GM10266 (cell line): ENCODE measurements around the gene DPF3.
A peak's percentile ranks its signal among the peaks of the same experiment; 100 is the strongest.

Experiments
- DNase-seq: peaks from one replicate; pipeline ENCODE4 v3.0.0; 2012; ENCODE audit errors: extremely low spot score
- CTCF ChIP-seq: IDR thresholded peaks from 2 replicates; pipeline ENCODE4 v1.5.1; 2012; ENCODE audit warnings: mild to moderate bottlenecking, low read depth; ENCODE audit not compliant: control insufficient read depth, insufficient read depth; ENCODE audit errors: missing control alignments

Gene DPF3

DNA sequence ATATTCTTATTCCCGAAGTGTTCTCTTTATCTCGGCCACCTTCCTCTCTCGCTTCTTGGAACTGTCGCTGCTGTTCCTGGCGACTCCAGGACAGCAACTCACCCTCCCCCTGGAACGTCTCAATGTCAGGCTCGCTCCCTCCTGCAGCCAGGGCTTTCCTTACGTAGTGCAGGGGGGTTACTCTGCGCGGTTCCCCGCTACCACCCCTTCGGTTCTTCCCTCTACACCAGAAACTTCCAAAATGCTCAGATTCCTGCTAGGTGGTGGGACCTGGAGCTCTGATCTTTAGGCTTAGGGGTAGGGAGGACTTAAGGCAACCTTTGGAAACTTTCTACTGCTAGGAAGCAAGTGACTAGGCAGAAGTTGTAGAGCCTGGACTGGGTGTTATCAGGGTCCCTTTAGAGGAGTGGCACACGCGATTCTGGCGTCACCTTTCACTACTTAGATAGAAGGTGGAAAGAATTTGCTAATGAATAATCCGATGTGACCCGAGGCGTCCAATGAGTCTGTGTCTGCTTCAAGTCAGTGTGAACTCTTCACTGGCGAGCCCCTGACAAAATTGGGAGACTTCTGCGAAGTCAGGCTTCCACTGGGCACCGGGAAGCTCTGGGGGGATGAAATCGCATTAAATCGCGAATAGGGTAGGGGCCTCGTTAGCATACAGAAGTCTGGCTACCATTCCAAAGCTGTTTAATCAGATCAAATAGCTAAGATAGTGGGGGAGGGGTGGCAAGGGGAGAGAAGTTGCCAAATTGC, 900 bp upstream of the DPF3 start:
- DNase-seq: no peak
- TF ChIP-seq CTCF: no peak

- TF ChIP-seq CTCF: no peak
- DNase-seq: no peak
Measured at GRCh38 chr14:72894323-72894622, 372 bp upstream of the DPF3 start.

DNA sequence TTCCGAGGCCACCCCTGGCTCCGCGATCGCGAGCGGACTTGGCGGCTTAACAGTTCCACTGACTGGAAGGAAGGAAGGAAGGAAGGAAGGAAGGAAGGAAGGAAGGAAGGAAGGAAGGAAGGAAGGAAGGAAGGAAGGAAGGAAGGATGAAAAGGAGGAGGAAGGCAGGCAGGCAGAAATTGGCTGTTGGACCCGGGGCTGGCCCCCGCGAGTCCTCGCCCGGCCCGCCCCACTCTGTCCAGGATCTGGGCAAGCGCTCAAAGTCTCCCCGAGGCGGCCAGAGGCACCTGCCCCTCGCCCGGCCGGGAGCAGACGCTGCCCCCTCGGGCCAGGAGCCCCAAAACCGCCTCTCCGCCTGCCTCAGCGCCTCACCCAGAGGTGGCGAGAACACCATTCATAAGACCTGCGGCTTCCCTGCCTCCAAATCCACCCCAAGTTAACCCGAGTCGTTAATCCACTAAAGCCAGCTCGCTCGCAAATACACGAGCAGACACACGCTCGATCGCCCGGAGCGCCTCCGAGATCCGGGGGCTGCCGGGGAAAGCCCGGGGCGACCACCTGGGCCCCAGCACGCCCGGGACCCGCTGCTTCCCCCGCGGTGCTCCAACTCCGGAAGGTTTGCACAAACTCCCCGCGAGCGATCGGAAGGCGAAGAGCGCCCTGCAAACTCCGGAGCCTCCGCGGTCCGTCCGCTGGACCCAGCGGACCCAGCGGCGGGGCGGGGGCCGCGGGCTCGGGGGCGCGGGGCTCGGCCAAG, 844 bp downstream of the DPF3 start:
- no peak for TF ChIP-seq CTCF
- peak; percentile 52 for DNase-seq

GRCh38 chr14:72892103-72892878, 1.6 kb downstream of the DPF3 start:
- no peak for TF ChIP-seq CTCF
- DNase-seq: no peak

DNA sequence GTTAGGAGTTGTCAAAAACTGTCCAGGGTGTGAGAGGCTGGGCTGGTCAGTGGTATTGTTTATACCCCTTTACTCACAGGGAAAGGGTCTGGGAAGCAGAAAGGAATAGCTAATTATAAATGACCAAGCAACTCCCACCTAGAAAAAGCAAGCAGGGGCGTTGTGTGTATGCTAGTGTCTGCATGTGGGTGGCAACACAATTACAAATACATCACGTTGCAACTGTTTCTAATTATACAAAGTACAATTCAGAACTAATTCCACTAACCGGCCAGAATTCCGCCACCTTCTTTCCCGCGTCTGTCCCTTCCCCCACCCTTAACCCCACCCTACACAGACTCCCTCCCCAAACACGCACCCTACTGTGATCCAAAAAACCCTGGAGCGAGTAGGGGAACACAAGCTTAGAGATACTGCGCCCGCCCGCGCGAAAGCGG, 2.2 kb downstream of the DPF3 start:
- TF ChIP-seq CTCF: no peak
- no peak for DNase-seq

DNA sequence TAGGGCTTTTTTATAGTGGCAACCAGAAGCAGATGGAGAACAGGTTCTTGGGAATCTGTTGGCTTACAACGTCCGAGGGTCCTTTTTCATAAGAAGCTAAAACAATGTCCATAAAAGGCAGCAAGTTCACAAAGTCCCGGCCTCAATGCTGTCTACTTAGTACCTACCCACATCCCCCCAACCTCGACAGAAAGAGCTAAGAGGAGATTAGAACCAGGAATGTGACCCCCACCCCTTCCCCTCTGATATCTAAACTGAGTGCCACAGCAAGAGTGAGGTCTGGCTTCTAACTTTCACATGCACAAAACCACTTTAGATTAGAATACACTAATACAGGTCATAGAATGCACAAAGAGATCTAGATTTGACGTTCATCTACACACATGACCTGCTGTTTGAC, 4.5 kb downstream of the DPF3 start:
- TF ChIP-seq CTCF: no peak
- DNase-seq: no peak
